OCI-LY3 (cell line): ENCODE measurements around the gene DKK3.

ENCODE experiments used
- EZH2phosphoT487 ChIP-seq: fragments of 200-600 bp; shearing (Covaris generic); IDR thresholded peaks from 2 replicates; pipeline ENCODE4 v1.6.1; 2018; ENCODE audit warnings: antibody characterized with exemption, mixed run types, low read depth
- TF ChIP-seq, protein P1 (sequence below): fragments of 200-600, 300-600 bp; sonication (generic); IDR thresholded peaks from 2 replicates; pipeline ENCODE4 v1.5.1; 2014; ENCODE audit warnings: antibody characterized with exemption, low read length, low read depth

DNA sequence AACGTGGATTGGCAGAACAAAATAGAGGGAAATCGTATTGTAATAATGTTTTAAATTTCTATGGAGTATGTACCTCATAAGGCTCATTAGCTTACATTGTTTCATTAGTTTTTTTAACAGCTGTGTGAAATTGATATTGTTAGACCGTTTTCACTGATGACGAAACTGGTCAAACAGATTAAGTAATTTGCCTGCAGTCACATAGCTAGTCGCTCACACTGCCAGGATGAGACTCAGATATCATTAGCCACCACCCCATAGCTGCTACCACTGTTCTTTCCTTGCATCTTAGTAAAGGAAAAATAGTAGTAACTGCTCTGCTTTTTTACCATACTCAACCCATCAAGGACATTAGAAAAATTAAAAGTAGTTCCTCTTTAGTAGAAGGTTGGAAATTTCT, 64.0 kb downstream of the DKK3 start:
- TF ChIP-seq, protein P1, sequence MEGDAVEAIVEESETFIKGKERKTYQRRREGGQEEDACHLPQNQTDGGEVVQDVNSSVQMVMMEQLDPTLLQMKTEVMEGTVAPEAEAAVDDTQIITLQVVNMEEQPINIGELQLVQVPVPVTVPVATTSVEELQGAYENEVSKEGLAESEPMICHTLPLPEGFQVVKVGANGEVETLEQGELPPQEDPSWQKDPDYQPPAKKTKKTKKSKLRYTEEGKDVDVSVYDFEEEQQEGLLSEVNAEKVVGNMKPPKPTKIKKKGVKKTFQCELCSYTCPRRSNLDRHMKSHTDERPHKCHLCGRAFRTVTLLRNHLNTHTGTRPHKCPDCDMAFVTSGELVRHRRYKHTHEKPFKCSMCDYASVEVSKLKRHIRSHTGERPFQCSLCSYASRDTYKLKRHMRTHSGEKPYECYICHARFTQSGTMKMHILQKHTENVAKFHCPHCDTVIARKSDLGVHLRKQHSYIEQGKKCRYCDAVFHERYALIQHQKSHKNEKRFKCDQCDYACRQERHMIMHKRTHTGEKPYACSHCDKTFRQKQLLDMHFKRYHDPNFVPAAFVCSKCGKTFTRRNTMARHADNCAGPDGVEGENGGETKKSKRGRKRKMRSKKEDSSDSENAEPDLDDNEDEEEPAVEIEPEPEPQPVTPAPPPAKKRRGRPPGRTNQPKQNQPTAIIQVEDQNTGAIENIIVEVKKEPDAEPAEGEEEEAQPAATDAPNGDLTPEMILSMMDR: no peak
- no peak for TF ChIP-seq EZH2phosphoT487
